Measurements from ENCODE around the gene FOXP2. TPM values are rescaled to one million over a fixed set of nuclear protein-coding genes. Genes with fewer than 3 reads are reported as not detected.

Gene FOXP2
- total RNA-seq, 3 donors from 2014 or later (not counting 1 experiment from before 2014, with no cell fraction given) = not detected

GRCh38 chr7:114718861-114719260 lies 304.2 kb downstream of the FOXP2 start:
- H3K36me3 ChIP-seq (ENCODE audit: control insufficient read depth, insufficient read depth, low read length) = no peaks in the 10 kb centered on the region
- intact Hi-C loops (cut with micrococcal nuclease) = no loop called here
- Mint-ChIP-seq H3K9me3 (peaks cover 0 to 4% of the 10 kb centered on the region in 2 donors), H3K27ac (no peak overlapping the region), H3K36me3 (no peaks in the 10 kb centered on the region), H3K4me1 (no peaks in the 10 kb centered on the region), H3K4me3 (no peak overlapping the region), H3K27me3 (ENCODE audit: low read depth in 2 of 2) (no peaks in the 10 kb centered on the region)
- 20% methylated on average over 1 of the region's 3 CpGs for WGBS (ENCODE audit: insufficient coverage)
- H3K4me1 ChIP-seq (ENCODE audit: control insufficient read depth, insufficient read depth, low read length) = no peaks in the 10 kb centered on the region
- H3K4me3 ChIP-seq (ENCODE audit: low read length) = no peak overlapping the region
- no peak overlapping the region for H3K27ac ChIP-seq (ENCODE audit: low read length)
- no peaks in the 10 kb centered on the region for H3K9me3 ChIP-seq (ENCODE audit: control insufficient read depth, insufficient read depth, low read length)
- H3K27me3 ChIP-seq (ENCODE audit: control insufficient read depth, insufficient read depth, low read length) = no peaks in the 10 kb centered on the region
- ATAC-seq (no peak), DNase-seq (no peak)
- no peak for TF ChIP-seq CTCF (IDR thresholded peaks at IDR 0.05)

- no peak overlapping the region for H3K27ac ChIP-seq (ENCODE audit: low read length)
- H3K4me3 ChIP-seq (ENCODE audit: low read length) = no peak overlapping the region
- H3K9me3 ChIP-seq (ENCODE audit: control insufficient read depth, insufficient read depth, low read length) = no peaks in the 10 kb centered on the region
- H3K27me3 Mint-ChIP-seq (ENCODE audit: low read depth in 2 of 2) = no peaks in the 10 kb centered on the region
- H3K27me3 ChIP-seq (ENCODE audit: control insufficient read depth, insufficient read depth, low read length) = no peaks in the 10 kb centered on the region
- H3K9me3 Mint-ChIP-seq = peaks cover 3 to 4% of the 10 kb centered on the region in 2 donors
- TF ChIP-seq CTCF (IDR thresholded peaks at IDR 0.05) = no peak
- no peaks in the 10 kb centered on the region for H3K36me3 Mint-ChIP-seq
- no peaks in the 10 kb centered on the region for H3K4me1 ChIP-seq (ENCODE audit: control insufficient read depth, insufficient read depth, low read length)
- ATAC-seq = no peak
- no peaks in the 10 kb centered on the region for H3K4me1 Mint-ChIP-seq
- H3K27ac Mint-ChIP-seq = no peak overlapping the region
- H3K36me3 ChIP-seq (ENCODE audit: control insufficient read depth, insufficient read depth, low read length) = no peaks in the 10 kb centered on the region
- WGBS (ENCODE audit: insufficient coverage) = 96% methylated on average over 3 of the region's 4 CpGs
- intact Hi-C loops (cut with micrococcal nuclease) = no loop called here
- no peak for DNase-seq
- H3K4me3 Mint-ChIP-seq = no peak overlapping the region
Measured at GRCh38 chr7:114720725-114721124, 306.1 kb downstream of the FOXP2 start.

GRCh38 chr7:114722562-114722961 lies 307.9 kb downstream of the FOXP2 start:
- H3K4me3 Mint-ChIP-seq = no peak overlapping the region

More at GRCh38 chr7:114722562-114722961, 307.9 kb downstream of the FOXP2 start:
- no peak for TF ChIP-seq CTCF (IDR thresholded peaks at IDR 0.05)
- Histone ChIP-seq H3K4me3 (ENCODE audit: low read length) (no peak overlapping the region), H3K36me3 (ENCODE audit: control insufficient read depth, insufficient read depth, low read length) (no peaks in the 10 kb centered on the region), H3K9me3 (ENCODE audit: control insufficient read depth, insufficient read depth, low read length) (no peaks in the 10 kb centered on the region), H3K4me1 (ENCODE audit: control insufficient read depth, insufficient read depth, low read length) (no peaks in the 10 kb centered on the region), H3K27me3 (ENCODE audit: control insufficient read depth, insufficient read depth, low read length) (no peaks in the 10 kb centered on the region), H3K27ac (ENCODE audit: low read length) (no peak overlapping the region)
- intact Hi-C loops (cut with micrococcal nuclease) = no loop called here
- DNase-seq (no peak), ATAC-seq (no peak)
- Mint-ChIP-seq H3K27ac (no peak overlapping the region), H3K4me1 (no peaks in the 10 kb centered on the region), H3K9me3 (peaks cover 3 to 4% of the 10 kb centered on the region in 2 donors), H3K36me3 (no peaks in the 10 kb centered on the region), H3K27me3 (ENCODE audit: low read depth in 2 of 2) (no peaks in the 10 kb centered on the region)
